Stimulated activated CD8-positive, alpha-beta memory T cell treated with anti-CD3 and anti-CD28 coated beads, Interleukin-2, amount 100 ng/mL, for 1 hour (primary cell): ENCODE measurements around the gene MRPS2.
A peak's percentile ranks its signal among the peaks of the same experiment; 100 is the strongest.
"Not testable (repeated sequence)": the region's sequence is repeated elsewhere in the genome, so short reads cannot be mapped to it uniquely, and the experiment has no call there.

Source experiments
- DNase-seq, 2 donors: peaks; one replicate each; pipeline ENCODE4 v3.0.0-alpha.2; 2020; ENCODE audit warnings: low read depth in 2 of 2

The MRPS2 gene

DNA sequence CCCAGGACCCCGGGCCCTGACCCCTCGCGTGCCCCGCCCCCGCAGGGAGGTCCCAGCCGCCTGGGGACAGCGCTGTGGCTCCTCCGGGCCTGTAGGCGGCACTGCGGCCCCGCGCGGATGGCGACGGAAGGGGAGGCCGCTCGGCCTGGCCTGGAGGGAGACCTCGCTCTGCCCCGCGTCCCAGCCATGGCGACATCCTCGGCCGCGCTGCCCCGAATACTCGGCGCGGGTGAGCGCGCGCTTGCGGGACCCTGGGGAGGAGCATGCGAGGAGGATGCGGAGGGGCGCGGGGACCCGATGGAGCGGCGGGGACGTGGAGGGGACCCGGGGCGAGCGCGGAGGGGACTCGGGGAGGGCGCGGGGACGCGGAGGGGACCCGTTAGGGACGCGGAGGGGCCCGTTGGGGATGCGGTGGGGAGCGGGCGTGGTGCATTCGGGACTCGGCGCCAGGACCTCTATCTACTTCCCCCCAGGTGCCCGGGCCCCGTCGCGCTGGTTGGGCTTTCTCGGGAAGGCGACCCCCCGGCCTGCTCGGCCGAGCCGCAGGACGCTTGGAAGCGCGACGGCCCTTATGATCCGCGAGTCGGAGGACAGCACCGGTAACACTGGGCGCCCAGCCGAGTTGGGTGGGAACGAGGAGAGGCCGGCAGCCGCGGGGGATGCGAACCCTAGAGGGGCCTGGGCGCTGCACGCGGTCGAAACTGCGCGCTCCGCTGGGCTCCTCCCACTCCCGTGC, at the start of gene MRPS2:
Gene MRPS2 (plus strand): TSS at position 158 of the 736 bp plus-strand sequence. CDS start 29 bp downstream, at position 187.
- peak; percentile 69 to 74 for DNase-seq

- no peak for DNase-seq
These were observed 49.5 kb upstream of the MRPS2 start for GRCh38 chr9:135450956-135451355.

DNA sequence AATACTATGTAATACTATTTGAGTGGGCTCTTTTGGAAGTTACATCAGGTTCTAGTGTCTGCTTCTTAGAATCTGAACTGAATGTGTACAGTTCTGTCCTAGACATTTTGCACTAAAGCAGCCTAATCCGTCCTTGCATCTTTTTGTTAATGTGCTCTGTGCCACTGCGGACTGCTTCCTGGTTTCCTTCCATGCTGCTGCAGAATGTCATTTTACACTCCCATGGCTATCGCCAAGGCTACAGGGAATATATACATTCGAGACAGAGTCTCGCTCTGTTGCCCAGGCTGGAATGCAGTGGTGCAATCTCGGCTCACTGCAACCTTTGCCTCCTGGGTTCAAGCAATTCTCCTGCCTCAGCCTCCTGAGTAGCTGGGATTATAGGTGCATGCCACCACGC, 48.6 kb upstream of the MRPS2 start:
- not testable (repeated sequence) for DNase-seq

DNA sequence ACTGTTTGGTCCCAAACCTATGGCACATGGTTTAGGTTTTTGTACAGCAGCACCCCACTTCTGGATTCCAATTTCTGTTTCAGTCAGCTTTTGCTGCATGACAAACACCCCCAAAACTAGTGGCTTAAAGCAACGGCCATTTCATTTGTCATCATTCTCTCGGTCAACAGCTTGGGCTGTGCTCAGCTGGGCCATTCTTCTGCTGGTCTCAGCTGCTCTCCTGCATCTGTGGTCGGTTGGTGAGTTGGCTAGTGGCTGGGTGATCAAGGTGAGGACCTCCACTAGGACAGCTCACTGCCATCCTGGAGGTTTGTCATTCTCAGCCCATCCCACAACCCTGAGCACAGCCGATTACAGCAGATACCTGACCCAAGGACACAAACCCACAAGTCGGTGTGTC, 45.7 kb upstream of the MRPS2 start:
- DNase-seq: no peak

- DNase-seq: no peak
These were observed 45.0 kb upstream of the MRPS2 start for GRCh38 chr9:135455401-135456030.

- no peak for DNase-seq
These were observed 43.9 kb upstream of the MRPS2 start for GRCh38 chr9:135456436-135457104.

- DNase-seq: not testable (repeated sequence)
These were observed 42.0 kb upstream of the MRPS2 start for GRCh38 chr9:135458478-135458877.

- DNase-seq: no peak
These were observed 38.5 kb upstream of the MRPS2 start for GRCh38 chr9:135461936-135462335.

DNA sequence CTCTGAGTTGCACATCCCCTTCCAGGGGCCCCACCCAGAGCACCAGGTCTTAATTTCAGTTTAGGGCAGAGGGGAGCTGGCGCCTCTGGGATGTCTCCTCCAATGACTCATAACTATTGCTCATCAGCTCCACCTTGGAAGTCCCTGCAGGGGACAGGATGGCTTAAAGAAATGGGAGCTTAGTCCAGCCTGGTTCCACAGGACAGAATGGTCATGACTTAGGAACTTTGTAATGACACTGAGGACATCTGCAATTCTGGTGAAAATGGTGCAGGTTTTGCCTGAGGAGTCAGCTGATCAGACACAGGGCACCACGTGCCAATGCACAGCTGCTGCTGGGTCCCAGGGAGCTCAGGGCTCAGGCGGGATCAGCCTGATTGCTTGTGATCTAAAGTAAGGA, 37.3 kb upstream of the MRPS2 start:
- no peak for DNase-seq

DNA sequence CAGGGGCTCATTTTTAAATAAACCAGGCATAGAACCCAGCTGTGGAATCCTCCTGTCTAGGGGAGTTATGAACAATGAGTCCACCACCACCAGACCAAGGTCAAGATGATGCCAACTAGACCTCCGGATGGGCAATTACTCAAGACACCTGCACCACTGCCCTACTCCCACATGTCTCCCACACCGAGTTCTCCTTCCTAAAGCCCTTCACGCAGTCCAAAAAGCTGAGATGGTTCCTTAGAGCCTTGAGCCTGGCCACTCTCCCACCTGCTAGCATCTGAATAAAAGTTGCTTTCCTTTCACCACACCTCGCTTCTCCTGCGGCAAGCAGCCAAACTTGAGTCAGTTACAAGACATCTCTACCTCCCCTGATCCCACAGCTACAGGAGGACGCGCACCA, 36.3 kb upstream of the MRPS2 start:
- no peak for DNase-seq

- DNase-seq: no peak
These were observed 31.5 kb upstream of the MRPS2 start for GRCh38 chr9:135468854-135469521.

DNA sequence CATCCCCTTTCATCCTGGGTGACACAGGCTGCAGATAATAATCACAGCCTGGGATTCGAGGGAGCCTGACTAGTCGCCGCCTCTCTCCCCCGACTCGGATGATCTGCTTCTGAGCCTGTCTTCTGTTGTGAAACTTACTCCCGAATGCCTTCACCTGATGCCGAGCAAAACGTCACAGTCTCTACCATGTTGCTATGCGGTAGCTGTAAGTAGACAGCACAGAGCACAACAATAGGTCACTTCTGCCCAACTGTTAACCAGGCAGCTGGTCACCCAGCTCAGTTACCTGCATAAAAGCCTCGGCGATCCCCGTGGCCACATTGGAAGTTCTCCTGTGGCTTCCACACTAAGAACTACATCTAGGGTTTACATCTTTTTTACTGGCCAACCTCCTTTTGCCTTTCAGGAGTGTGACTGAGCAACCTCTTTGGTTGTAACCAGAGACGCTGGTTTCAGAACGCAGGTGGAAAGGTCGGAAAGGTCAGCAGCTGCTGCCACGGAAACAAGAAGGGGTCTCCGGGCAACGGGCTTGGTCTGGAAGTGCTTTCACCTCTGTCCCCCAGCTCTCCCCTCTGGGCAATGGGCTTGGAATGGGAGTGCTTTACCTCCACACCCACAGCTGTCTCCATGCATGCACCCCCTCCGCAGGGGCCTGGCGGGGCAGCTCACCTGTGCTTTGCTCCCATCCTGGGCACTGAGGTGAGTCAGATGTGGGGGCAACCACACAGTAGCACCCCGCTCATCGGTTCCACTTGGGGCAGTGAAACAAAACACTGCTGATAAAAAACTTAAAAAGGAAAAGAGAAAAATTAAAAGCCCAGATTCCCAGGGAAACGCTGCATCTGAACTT, 28.5 kb upstream of the MRPS2 start:
- no peak for DNase-seq

GRCh38 chr9:135473972-135474543, 26.4 kb upstream of the MRPS2 start:
- no peak for DNase-seq

GRCh38 chr9:135474915-135475314, 25.6 kb upstream of the MRPS2 start:
- no peak for DNase-seq

DNA sequence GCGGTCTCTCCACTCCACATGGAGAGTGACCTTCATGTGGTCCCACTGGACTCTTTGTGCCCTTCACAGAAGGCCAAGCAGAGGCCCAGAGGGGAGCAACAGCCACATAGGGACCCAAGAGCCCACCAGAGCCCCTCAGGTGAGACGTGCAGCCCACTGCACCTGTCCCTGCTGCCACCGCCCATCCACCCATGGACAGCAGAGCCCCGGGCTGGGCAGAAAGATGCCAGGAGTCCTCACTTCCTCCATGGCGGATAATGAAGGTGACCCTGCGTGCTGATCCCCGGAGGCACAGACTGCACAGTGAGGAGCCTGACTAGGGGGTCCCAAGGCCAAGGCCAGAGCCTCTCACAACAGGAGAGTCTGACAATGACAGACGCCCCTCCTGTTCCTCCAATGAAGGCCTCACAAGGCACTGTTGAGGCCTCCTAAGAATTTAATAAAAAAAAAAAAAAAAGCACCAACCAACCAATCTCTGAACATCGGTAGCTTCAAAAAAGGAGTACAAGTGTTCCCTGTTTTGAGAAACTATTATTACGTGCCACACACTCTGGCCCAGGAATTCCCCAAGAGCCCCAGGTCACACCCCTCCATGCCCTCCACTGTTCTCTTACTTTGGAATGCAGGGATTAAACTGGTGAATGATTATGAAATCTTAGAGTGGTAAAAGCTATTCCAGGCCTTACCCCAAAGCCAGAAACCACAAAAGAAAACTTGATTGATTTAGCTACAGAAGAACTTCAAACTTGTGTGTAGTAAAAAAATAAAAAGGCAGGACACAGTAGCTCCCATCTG, 23.7 kb upstream of the MRPS2 start:
- no peak for DNase-seq

DNA sequence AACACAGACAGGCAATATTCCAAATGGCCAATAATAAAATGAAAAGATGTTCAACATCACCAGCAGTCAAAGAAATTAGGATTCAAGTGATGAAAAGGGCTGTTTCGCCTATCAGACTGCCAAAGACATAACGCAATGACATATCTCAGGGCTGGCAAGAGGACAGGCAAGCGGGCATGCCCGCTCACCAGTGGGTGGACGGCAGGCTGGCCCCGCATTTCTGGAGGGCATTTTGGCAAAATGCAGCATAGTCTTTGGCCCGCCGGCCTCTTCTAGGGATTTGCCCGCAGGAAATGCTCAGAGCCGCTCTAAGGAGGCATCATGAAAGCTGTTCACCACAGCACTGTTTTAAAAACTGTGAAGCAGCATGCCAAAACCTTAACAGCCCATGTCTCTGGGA, 22.3 kb upstream of the MRPS2 start:
- DNase-seq: no peak

- no peak for DNase-seq
These were observed 21.5 kb upstream of the MRPS2 start for GRCh38 chr9:135478829-135479468.

DNA sequence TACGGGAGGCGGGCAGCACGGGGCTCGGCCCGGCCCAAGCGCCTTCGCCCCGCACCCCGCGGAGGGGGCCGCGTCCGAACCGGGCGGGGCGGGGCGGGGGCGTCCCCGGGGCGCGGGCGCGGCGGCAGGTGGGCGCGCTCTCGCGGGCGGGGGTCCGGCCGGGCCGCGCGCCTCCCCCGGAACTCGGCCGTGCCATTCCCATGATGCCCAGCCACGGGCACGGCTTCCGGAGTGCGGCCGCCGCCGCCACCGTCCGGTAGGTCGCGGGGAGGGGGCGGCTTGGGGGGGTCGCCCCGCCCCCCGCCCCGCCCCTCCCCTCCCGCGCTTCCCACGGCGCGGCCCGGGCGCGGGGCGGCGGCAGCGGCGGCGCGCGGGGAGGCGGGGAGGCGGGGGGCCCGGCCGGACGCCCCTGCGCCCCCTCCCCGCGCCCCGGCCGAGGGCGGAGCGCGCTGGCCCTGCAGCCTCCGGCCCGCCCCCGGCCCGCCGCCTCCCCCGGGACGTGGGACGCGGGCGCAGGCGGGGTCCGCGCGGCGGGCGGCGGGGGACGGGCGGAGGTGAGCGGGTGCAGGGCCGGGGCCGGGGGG, 20.9 kb upstream of the MRPS2 start, which contains the start of gene PPP1R26:
Gene PPP1R26 (plus strand): TSS at position 314 of the 584 bp plus-strand sequence. CDS start 4,729 bp downstream, outside the sequence.
- no peak for DNase-seq
